ENCODE data around the gene QRSL1.

DNA sequence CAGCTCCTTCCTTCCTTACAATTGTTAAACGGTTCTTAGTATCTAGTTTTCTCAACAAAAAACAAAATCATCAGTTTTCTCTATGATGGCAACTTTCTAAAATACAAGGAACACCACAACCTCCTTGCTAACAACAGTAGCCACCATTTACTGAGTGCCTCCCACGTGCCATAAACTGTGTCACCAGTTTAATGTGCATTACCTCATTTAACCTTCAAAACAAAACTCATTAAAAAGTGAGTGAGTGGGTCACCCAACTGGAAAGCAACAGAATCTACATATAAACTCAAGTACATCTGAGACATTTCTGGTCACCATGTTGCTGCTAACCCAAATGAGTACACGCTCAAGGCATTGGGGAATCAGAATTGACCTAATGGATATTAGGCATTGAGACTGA lies 11.1 kb upstream of the QRSL1 start:
- no peak for TF ChIP-seq SIN3A (IDR thresholded peaks at IDR 0.05; ENCODE audit: borderline replicate concordance, insufficient read depth, low read length)
- TF ChIP-seq, protein P1, sequence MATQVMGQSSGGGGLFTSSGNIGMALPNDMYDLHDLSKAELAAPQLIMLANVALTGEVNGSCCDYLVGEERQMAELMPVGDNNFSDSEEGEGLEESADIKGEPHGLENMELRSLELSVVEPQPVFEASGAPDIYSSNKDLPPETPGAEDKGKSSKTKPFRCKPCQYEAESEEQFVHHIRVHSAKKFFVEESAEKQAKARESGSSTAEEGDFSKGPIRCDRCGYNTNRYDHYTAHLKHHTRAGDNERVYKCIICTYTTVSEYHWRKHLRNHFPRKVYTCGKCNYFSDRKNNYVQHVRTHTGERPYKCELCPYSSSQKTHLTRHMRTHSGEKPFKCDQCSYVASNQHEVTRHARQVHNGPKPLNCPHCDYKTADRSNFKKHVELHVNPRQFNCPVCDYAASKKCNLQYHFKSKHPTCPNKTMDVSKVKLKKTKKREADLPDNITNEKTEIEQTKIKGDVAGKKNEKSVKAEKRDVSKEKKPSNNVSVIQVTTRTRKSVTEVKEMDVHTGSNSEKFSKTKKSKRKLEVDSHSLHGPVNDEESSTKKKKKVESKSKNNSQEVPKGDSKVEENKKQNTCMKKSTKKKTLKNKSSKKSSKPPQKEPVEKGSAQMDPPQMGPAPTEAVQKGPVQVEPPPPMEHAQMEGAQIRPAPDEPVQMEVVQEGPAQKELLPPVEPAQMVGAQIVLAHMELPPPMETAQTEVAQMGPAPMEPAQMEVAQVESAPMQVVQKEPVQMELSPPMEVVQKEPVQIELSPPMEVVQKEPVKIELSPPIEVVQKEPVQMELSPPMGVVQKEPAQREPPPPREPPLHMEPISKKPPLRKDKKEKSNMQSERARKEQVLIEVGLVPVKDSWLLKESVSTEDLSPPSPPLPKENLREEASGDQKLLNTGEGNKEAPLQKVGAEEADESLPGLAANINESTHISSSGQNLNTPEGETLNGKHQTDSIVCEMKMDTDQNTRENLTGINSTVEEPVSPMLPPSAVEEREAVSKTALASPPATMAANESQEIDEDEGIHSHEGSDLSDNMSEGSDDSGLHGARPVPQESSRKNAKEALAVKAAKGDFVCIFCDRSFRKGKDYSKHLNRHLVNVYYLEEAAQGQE (IDR thresholded peaks at IDR 0.05; ENCODE audit: insufficient read depth in 1 of 2, low read depth in 2 of 2, low read length in 2 of 2), result no peak
- no peak for TF ChIP-seq FOXP2 (optimal IDR thresholded peaks at IDR 0.05; ENCODE audit: borderline replicate concordance, extremely low read depth, extremely low read length, insufficient read depth)
- no peak for TF ChIP-seq POLR2AphosphoS5 (IDR thresholded peaks at IDR 0.05; ENCODE audit: low read depth, low read length)
- no peak for TF ChIP-seq TAF1 (IDR thresholded peaks at IDR 0.05; ENCODE audit: borderline replicate concordance, insufficient read depth, low read length)
